Left ventricle myocardium inferior (tissue), 1 donor: ENCODE measurements around the gene MAGI2. TPM values are rescaled to one million over a fixed set of nuclear protein-coding genes. Genes with fewer than 3 reads are reported as not detected.

Source experiments
- DNase-seq: peaks from one replicate; pipeline ENCODE4 v3.0.0-alpha.2; 2020
- H3K27ac ChIP-seq: fragments of 200-600 bp; replicated peaks from 2 replicates; pipeline ENCODE4 v1.8.0; 2021
- H3K27me3 ChIP-seq: fragments of 200-600 bp; 2 replicates; pipeline ENCODE4 v1.8.0; 2021; ENCODE audit warnings: low read depth
- H3K36me3 ChIP-seq: fragments of 200-600 bp; 2 replicates; pipeline ENCODE4 v1.8.0; 2021
- H3K4me1 ChIP-seq: fragments of 200-600 bp; 2 replicates; pipeline ENCODE4 v1.8.0; 2021
- H3K4me3 ChIP-seq: fragments of 200-600 bp; 2 replicates; pipeline ENCODE4 v1.8.0; 2021; ENCODE audit warnings: mild to moderate bottlenecking, moderate library complexity
- H3K9me3 ChIP-seq: fragments of 200-600 bp; replicated peaks from 2 replicates; pipeline ENCODE4 v1.8.0; 2021
- CTCF ChIP-seq: fragments of 200-600 bp; IDR thresholded peaks from 2 replicates; pipeline ENCODE4 v1.8.0; 2021; ENCODE audit warnings: antibody characterized with exemption, mild to moderate bottlenecking, borderline replicate concordance
- intact Hi-C: fragments of 100-400 bp; cut with micrococcal nuclease; formaldehyde crosslinking; loops from one replicate; pipeline ENCODE4 v1.11.0; 2022
- total RNA-seq: library from RNA; stranded (reverse); fragmentation: NEBNext Ultra II Directional; extraction: Animal tissue kit (Norgen Biotek cat#: 25700); gene quantifications from one replicate; pipeline ENCODE4 v1.2.1, GENCODE V29; 2021
- donor health status: DM: no; HTN: yes; CAD: no; lungs with severe emphysema.

MAGI2 gene
- total RNA-seq, 1 donor from 2014 or later: 4.5 TPM

- H3K4me3 ChIP-seq: no peak overlapping the region
- H3K4me1 ChIP-seq: peaks cover 2% of the 10 kb centered on the region
- no peaks in the 10 kb centered on the region for H3K9me3 ChIP-seq
- no peak for TF ChIP-seq CTCF
- H3K36me3 ChIP-seq: no peaks in the 10 kb centered on the region
- no peak overlapping the region for H3K27ac ChIP-seq
- intact Hi-C loops: no loop called here
- H3K27me3 ChIP-seq: no peaks in the 10 kb centered on the region
- no peak for DNase-seq
Measured at GRCh38 chr7:79425665-79426064, 27.8 kb downstream of the MAGI2 start.

- no peak for DNase-seq
- no peak overlapping the region for H3K4me3 ChIP-seq
- no peaks in the 10 kb centered on the region for H3K27me3 ChIP-seq
- intact Hi-C loops: no loop called here
- no peaks in the 10 kb centered on the region for H3K9me3 ChIP-seq
- H3K4me1 ChIP-seq: peaks cover 17% of the 10 kb centered on the region
- TF ChIP-seq CTCF: no peak
- H3K36me3 ChIP-seq: no peaks in the 10 kb centered on the region
- no peak overlapping the region for H3K27ac ChIP-seq
Measured at GRCh38 chr7:79421751-79422150, 31.7 kb downstream of the MAGI2 start.

- H3K36me3 ChIP-seq: no peaks in the 10 kb centered on the region
- peaks cover 17% of the 10 kb centered on the region for H3K4me1 ChIP-seq
- no peak for DNase-seq
- H3K4me3 ChIP-seq: no peak overlapping the region
- H3K9me3 ChIP-seq: no peaks in the 10 kb centered on the region
- H3K27ac ChIP-seq: no peak overlapping the region
- no peak for TF ChIP-seq CTCF
- intact Hi-C loops: no loop called here
- no peaks in the 10 kb centered on the region for H3K27me3 ChIP-seq
Measured at GRCh38 chr7:79420464-79420863, 33.0 kb downstream of the MAGI2 start.

GRCh38 chr7:79414910-79415309 lies 38.6 kb downstream of the MAGI2 start:
- Histone ChIP-seq H3K9me3 (no peaks in the 10 kb centered on the region), H3K27ac (no peak overlapping the region), H3K27me3 (no peaks in the 10 kb centered on the region), H3K4me1 (peaks cover 7% of the 10 kb centered on the region), H3K4me3 (no peak overlapping the region), H3K36me3 (no peaks in the 10 kb centered on the region)
- no peak for DNase-seq
- TF ChIP-seq CTCF: no peak
- intact Hi-C loops: no loop called here

- DNase-seq: no peak
- Histone ChIP-seq H3K27ac (no peak overlapping the region), H3K4me1 (peaks cover 6% of the 10 kb centered on the region), H3K4me3 (no peak overlapping the region), H3K9me3 (no peaks in the 10 kb centered on the region), H3K36me3 (no peaks in the 10 kb centered on the region), H3K27me3 (no peaks in the 10 kb centered on the region)
- intact Hi-C loops: no loop called here
- no peak for TF ChIP-seq CTCF
Measured at GRCh38 chr7:79412915-79413314, 40.6 kb downstream of the MAGI2 start.

- intact Hi-C loops: no loop called here
- Histone ChIP-seq H3K36me3 (no peaks in the 10 kb centered on the region), H3K27ac (no peak overlapping the region), H3K4me1 (peaks cover 11% of the 10 kb centered on the region), H3K9me3 (no peaks in the 10 kb centered on the region), H3K27me3 (no peaks in the 10 kb centered on the region), H3K4me3 (no peak overlapping the region)
- DNase-seq: no peak
- TF ChIP-seq CTCF: no peak
Measured at GRCh38 chr7:79412438-79412837, 41.0 kb downstream of the MAGI2 start.
